HUDEP-2 (cell line): ENCODE data around the gene ZNF281.
"Not testable (repeated sequence)": the region's sequence is repeated elsewhere in the genome, so short reads cannot be mapped to it uniquely, and the experiment has no call there.

ENCODE experiments used
- DNase-seq, 76 experiments: peaks; one replicate each; lab custom pipeline; 2025; ENCODE audit not compliant: unreplicated experiment in 76 of 76; lab: John Stamatoyannopoulos, UW

ZNF281 gene

DNA sequence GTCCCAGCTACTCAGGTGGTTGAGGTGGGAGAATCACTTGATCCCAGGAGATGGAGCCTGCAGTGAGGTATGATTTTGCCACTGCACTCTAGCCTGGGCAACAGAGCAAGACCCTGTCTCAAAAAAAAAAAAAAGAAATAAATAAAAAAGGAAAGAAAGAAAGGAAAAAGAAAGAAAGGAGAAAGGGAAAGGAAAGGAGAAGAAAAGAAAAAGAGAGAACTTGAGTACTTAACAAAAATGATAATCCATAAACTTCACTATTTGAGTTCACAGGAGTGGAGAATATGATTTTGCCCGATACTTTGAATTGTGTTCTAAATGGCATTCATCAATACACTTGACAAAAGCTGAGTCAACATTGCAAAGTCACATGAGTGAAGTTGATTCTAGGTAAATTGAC, 23.8 kb upstream of the ZNF281 start:
- no peak for DNase-seq

DNA sequence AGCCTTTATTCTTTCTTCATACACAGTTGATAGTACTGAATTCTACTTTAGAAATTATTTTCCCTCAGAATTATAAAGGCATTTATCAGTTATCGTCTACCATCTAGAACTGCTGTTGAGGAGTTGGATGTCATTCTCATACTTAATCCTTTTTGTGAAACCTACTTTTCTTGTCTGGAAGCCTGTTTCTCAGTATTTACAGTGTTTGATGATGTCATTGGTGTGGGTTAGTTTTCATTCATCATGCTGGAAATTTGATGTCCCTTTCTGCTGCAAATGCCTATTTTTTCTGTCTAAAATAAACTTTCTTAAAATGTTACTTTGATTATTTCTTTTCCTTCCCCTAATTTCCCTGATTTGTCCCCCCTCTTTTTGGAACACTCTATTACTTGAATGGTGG, 22.8 kb upstream of the ZNF281 start:
- DNase-seq: no peak

DNA sequence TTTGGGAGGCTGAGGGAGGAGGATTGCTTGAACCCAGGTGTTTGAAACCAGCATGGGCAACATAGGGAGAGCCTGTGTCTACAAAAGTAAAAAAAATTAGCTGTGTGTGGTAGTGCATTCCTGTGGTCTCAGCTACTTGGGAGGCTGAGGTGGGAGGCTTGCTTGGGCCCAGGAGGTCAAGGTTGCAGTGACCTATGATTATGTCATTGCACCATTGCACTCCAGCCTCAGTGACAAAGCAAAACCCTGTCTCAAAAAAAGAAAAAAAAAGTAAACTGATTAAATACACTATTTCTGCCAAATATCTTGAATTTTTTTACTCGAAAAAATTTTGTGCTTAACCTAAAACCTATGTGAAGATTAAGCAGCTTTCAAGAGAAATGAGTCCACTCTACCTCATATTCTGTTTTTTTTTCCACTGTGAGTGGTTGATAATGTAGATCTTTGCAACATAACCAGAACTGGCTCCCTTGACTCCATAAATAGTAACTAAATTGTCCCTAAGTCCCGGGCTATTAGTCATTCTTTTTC, 19.4 kb upstream of the ZNF281 start:
- DNase-seq: no peak

DNA sequence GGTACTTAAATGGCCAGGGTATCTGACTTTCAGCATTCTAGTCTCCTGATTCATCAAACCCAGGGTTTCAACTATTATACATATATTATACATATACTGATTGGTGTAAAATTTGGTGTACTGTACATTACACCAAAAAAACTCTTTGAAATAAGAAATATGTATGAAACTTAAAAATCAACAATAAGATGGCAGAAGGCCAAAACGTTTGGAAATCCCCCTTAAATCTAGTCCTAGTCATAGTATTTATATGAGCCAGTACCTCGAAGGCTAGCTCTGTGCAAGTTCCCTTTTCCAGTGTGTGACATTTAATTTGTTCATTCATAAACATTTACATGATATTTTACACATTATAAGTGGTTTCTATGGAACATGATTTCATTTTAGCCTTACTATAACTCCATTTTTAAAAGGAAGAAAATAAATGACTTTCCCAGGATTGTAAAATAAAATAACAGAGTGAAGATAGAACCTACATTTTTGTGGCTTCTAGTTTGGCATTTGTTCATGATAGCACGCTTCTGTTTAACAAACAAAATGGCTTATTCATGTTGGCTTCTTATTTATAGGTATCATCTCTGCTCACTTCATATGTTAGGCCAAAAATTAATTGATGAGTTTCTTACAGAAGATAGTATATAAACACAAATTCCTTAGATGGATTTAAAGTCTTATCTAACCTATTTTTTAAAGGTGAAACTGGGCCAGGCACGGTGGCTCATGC, 18.8 kb upstream of the ZNF281 start:
- no peak for DNase-seq

DNA sequence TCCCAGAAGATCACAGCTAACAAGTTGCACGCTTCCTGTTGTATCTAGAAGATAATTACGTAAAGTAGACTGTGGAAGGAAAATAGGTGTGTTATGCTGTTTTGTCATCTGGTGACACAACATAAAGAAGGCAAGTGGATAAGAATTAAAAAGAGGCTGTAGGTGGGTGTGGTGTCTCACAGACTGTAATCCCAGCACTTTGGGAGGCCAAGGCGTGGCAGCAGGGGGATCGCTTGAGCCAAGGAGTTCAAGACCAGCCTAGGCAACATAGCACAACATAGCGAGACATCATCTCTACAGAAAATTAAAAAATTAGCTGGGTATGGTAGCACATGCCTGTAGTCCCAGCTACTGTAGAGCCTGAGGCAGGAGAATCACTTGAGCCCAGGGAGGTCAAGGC, 17.9 kb upstream of the ZNF281 start:
- no peak for DNase-seq

DNA sequence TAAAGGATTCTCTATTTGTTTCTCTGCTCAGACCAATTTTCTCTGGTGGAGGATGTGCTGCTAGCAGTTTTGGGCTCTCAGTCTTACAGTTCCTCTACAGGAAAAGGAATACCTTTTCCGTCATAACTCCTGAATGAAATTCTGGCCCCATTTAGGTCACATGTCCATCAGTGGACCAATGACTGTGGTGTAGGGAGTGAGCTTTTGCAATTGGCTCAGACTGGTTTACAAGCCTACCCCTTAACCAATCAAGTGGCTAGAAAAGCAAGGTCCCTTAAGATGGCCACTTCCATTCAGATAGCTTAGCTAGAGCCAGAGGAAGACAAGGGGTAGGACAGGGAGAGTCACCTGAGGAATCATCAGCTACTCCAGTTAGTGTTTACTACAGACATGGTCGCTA, 16.4 kb upstream of the ZNF281 start:
- no peak for DNase-seq

DNA sequence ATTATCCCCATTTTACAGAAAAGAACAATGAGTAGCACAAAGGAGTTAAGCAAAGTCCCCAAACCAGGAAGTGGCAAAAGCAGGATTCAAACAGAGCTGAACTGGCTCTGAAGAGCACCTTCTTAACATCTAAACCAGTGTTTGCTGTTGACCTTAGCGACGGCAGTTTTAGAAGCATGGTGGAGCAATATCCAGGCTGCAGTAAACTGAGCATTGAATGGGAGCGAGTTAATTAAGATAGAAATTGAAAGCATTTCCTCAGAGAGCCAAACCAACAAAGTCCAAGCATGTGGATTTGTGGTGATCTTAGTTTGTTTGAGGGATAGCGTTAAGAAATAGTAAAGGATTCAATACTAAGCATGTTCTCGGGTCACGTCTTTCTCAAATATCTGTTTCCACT, 13.4 kb upstream of the ZNF281 start:
- no peak for DNase-seq

DNA sequence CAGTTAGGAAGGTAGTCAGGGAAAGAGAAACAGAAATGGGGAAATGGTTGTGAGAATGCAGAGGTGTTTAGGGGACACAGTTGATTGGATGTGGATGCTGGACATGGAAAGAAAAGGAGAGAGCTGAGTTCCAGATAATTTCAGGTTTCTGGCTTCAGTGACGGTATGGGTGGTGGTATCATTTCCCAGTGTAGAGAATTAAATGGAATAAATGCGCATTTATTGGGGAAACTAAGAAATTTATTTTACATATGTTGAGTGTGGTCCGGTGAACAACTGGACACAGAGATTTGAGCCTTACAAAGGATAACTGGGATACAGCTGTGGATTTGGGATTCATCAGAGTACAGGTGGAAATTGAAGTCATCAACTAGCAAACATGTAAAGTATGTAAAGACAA, 12.4 kb upstream of the ZNF281 start:
- no peak for DNase-seq

DNA sequence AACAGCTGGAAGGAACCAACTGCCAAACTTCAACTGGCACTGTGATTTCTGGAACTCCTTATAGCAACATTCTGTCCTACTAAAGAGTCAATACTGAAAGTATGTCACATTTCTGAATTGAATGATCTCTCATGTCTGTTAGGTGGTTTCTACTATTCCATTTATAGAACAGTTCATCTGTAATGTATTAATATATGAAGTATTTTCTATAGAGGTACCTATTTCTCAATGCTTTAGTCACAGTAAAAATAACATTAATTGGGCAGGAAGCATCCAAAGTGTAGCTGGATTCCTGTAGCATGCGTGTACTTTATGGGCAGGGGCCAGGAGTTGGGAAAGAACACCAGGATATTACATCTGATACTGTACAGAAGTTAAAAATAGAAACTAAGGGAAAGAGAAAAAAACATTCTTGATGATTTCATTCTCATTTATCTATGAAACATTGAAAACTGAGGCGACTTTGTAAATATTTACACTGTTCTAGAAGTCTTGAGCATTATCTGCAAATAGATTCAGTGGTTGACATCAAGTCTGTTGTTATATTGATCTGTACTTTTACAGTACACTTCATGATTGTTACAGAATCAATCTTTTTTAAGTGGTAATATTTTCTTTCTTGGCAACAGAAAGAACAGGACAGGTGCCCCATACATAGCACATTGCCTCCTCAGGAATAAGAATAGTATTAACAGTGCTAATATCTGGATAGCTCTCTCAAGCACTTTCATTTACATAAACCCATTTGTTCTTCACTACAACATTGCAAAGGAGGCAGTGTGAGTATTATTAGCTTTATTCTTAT, 6.2 kb upstream of the ZNF281 start:
- DNase-seq: no peak

DNA sequence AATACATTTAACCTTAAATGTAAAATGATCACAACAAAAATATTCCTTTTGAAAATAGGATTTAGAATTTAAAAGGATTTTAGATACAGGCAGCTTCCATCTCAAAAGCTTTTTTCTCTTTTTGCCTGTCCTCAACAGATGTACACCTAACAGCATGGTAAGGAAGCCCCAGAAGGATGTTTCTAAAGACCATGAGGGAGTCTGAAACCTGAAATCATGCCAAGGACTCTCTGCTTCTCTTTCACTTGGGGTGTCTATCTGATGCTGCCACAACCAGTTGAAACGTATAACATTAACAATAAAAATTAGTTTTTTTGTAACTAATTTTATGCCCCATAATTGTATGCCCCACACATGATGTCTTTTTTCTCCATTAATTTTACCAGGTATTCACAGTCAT, 5.4 kb upstream of the ZNF281 start:
- no peak for DNase-seq

DNA sequence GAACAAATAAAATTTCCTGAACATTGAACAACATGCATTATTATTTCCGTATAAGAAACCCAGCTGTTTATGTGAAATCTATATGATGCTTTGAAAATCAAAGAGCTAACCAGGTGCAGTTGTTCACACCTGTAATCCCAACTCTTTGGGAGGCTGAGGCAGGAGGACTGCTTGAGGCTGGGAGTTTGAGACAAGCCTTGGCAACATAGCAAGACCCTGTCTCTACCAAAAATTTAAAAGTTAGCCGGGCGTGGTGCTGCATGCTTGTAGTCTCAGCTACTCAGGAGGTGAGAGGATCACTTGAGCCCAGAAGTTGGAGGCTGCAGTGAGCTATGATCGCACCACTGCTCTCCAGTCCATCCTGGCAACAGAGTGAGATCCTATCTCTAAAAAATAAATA, 4.8 kb upstream of the ZNF281 start:
- DNase-seq: no peak

DNA sequence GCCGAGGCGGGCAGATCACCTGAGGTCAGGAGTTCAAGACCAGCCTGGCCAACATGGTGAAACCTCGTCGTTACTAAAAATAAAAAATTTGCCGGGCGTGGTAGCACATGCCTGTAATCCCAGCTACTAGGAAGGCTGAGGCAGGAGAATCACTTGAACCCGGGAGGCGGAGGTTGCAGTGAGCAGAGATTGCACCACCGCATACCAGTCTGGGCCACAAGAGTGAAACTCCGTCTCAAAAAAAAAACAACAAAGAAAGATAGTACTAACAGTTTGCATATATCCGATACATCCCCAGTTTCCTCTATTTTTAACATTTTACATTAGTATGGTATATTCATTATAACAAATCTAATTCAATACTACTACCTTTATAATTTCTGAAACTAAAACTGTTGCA, 3.9 kb upstream of the ZNF281 start:
- DNase-seq: not testable (repeated sequence)

DNA sequence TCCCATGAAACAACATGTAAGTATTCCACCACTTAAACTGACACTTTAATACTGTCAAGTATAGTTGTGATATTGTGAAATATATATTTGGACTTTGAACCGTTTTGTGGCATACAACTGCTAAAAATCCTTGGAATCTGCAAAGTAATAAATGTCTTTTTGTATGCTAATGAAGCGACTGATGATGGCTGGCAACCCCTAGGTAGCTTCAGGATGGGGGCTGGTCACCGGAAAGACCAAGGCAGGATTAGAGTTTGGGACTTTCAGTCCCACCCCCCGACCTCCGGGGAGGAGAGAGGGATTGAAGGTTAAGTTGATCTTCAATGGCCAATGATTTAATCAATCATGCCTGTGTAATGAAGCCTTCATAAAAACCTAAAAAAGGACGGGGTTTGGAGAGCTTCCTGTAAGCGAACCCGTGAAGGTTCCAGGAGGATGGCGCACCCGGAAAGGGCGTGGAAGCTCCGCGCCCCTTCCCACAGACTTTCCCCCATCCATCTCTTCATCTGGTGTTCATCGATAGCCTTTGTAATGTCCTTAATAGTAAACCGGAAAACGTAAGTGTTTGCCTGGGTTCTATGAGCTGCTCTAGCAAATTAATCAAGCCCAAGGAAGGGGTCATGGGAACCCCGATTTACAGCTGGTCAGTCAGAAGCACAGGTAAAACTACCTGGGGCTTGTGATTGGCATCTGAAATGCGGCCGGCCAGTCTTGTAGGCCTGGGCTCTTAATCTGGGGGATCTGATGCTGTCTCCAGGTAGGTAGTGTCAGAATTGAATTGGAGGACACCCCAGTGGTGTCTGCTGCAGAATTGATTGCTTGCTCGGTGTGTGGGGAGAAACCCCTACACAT, 1.8 kb upstream of the ZNF281 start:
- no peak for DNase-seq

DNA sequence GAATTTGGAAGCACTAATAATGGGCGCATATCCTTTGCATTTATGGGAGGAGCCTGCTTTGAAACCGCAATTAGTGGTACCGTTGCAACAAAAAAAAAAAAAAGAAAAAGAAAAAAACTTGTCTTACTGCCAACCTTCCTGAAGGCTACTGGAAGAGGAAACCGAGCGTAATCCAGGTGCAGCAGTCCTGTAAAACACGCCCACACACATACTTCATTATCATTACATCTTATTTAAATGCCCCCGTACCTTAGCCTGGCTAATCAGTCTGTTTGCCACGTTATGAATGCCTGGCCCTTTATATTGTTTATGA, 686 bp upstream of the ZNF281 start:
- DNase-seq: peak in 4 of 76 experiments; percentile 4 to 31 (median 18)

DNA sequence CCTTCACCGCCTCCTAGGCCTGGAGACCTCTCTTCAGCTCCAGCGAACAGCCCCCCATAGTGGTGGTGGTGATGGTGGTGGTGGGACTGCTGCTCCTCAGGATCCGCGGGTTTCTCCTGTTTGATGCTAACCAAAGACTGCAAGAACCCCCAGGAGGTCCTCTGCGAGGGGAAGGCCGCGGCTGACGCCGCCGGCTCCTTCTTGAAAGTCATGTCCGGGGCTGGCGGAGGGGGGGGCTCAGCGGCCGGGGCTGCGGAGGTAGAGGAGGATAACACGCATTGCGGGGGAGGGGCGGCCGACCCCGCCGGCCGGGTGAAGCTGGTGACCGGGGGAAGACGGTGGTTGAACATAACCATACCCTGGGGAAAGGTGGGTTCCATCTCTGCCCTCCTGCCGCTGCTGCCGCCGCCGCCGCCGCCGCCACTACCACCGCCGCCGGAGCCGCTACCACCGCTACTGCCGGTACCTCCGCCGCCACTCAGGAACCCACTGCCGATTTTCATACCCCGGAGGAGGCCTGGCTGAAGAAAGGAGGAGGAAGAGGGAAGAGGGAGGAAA, 554 bp downstream of the ZNF281 start:
- peak in 10 of 76 experiments; percentile 12 to 62 (median 32) for DNase-seq

DNA sequence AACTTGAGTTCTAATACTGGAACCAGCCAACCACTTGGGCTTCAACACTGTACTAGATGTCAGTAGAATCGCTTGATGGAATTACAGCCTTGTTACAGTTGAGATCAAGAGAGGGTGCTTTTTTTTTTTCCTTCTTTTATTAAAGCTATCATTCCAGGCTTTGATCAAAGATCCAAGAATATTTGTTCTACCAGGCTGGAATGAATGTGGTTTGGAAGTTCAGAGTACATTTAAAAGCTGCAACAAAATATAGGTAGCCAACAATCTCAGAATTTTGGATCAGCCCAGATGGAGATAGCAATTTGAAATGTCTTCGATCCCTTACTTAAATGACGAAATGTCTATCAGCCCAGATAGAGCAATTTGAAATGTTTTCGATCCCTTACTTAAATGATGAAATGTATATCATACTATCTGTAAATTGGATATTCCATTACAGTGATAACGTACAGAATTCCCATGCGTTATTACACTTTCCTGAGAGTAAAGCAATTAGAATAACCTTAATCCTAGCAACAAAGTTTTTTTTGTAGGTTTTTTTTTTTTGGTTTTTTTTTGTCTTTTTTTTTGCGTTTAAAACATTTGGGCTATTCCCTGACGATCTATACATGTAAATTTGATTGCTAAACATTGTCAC, 3.6 kb downstream of the ZNF281 start:
- no peak for DNase-seq

DNA sequence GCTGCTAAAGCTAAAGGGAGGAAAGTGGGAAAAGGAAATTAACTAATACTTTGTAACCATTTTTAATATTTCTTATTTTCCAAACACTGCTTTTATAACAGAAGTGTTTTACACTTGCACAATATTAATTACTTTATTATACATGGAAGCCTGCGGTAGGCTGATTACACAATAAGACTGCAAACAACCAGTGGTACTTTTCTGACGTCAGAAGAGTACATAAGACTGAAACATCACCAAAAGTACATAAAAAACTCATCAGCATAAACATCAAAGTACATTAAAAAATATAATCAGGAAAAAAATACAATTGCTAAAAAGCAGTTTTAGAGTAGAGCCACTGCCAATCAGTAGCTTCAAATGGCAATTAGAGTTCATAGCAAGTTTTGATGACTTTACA, 4.6 kb downstream of the ZNF281 start:
- DNase-seq: no peak

DNA sequence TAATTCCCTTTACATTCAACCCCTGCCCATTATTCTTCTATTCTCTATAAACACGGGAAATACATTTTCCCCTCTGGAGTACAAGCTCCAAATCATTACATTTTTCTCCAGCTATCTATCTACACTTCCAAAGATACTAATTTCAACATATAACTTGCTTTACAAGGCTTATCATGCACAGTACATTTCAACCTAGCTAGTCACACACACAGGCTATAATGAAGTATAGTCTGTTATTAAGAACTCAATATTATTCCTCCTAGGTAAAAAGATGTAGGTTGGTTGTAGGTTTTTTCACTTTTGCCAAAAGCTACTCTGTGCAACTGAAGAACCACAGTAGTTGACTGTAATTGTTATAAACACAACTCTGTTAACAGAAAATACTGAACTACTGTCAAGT, 8.1 kb downstream of the ZNF281 start:
- no peak for DNase-seq

DNA sequence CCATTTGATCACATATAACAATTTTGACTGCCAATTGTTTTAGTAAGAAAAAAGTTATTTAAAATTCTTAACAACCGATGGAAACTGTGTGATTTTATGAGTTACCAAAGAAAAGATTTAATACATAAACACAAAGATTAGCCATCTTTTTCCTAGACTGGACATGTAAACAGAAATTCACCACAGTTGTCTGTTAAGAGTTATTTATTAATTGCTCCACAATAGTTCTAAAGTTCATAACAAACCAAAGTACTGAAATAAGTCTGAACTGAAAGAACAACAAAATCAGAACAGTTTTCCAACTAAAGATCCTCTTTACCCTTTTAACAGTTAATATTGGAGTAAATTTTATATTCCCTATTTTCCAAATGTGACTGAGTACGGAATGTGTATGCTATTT, 8.6 kb downstream of the ZNF281 start:
- DNase-seq: no peak

DNA sequence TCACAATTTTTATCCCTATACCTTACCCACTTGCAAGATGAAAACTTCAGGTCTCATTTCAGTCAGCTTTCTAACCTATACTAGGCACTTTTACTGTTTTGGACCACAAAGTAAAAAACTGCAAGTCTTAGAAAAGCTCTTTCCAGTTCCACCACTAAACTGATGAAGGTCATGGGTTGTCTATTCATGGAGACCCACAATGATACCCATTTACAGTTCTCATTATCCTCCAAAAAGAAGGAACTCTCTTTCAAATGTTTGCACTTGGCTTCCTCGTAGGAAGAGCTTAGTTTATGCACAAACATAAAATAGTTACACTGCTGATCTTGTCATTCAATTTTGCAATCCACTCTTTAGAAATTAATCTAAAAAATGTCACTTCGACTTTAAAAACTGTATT, 9.3 kb downstream of the ZNF281 start:
- no peak for DNase-seq

DNA sequence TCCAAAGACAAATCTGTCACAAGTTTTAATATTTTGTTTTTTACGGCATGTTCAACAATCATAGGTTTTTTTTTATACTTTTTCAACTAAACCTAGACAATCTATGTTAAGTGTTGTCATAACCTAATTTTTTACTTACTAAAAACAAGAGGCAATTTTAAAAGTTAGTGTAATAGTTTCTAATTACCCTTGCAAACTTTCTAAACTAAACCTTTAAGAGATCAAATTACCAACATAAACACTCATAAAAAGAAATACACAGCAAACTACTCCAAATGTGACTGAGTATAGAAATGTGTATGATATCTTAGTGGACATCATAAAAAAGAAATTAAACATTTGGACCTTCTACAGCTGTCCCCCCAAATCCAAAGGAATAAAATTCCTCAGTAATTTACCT, 10.0 kb downstream of the ZNF281 start:
- DNase-seq: no peak
